ENCODE measurements around the gene PLEK.
"Not testable (repeated sequence)": the region's sequence is repeated elsewhere in the genome, so short reads cannot be mapped to it uniquely, and the experiment has no call there.

PLEK gene

GRCh38 chr2:68441179-68441993 is 76.3 kb downstream of the PLEK start:
- peak; percentile 77 to 82 (median 77) for DNase-seq (ENCODE audit: low read depth in 3 of 3)

- no peak for DNase-seq (ENCODE audit: low read depth in 3 of 3)
These were observed 76.9 kb downstream of the PLEK start for GRCh38 chr2:68441994-68442322.

GRCh38 chr2:68446425-68446824 is 81.3 kb downstream of the PLEK start:
- not testable (repeated sequence) for DNase-seq (ENCODE audit: low read depth in 3 of 3)
